Spleen (tissue), 11 donors: ENCODE data around the gene ANKRD16. TPM values are rescaled to one million over a fixed set of nuclear protein-coding genes. Genes with fewer than 3 reads are reported as not detected.

Source experiments
- DNase-seq: peaks from one replicate; pipeline ENCODE4 v3.0.0-alpha.2; 2020
- H3K27ac ChIP-seq, 8 donors: fragments of 200-600 bp; sonication (generic) in 7 of 8; 1 replicate in 4 of 8; 2 replicates in 4 of 8; pipeline versions ENCODE4 v1.5.0 to v1.8.0; 2016 to 2021; ENCODE audit warnings: inconsistent platforms in 4 of 8, mild to moderate bottlenecking in 4 of 8, moderate library complexity in 1 of 8
- H3K27me3 ChIP-seq, 7 donors: fragments of 200-600 bp; sonication (generic) in 6 of 7; replicated peaks in 1 of 7; 1 replicate in 4 of 7; 2 replicates in 3 of 7; pipeline versions ENCODE4 v1.5.0 to v1.8.0; 2016 to 2021; ENCODE audit warnings: inconsistent platforms in 3 of 7, mild to moderate bottlenecking in 1 of 7
- H3K36me3 ChIP-seq, 6 donors: fragments of 200-600 bp; sonication (generic) in 5 of 6; 1 replicate in 4 of 6; 2 replicates in 2 of 6; pipeline versions ENCODE4 v1.5.0 to v1.8.0; 2016 to 2021; ENCODE audit warnings: inconsistent platforms in 2 of 6
- H3K4me1 ChIP-seq, 6 donors: fragments of 200-600 bp; sonication (generic) in 5 of 6; 1 replicate in 3 of 6; 2 replicates in 3 of 6; pipeline versions ENCODE4 v1.5.0 to v1.8.0; 2016 to 2021; ENCODE audit warnings: inconsistent platforms in 3 of 6
- H3K4me3 ChIP-seq, 8 donors: fragments of 200-600 bp; sonication (generic) in 7 of 8; 1 replicate in 4 of 8; 2 replicates in 4 of 8; pipeline versions ENCODE4 v1.5.0 to v1.8.0; 2016 to 2021; ENCODE audit warnings: inconsistent platforms in 4 of 8, mild to moderate bottlenecking in 4 of 8, moderate library complexity in 2 of 8
- H3K9me3 ChIP-seq, 8 donors: fragments of 200-600 bp; sonication (generic) in 7 of 8; 1 replicate in 4 of 8; 2 replicates in 4 of 8; pipeline versions ENCODE4 v1.5.0 to v1.8.0; 2016 to 2021; ENCODE audit warnings: inconsistent platforms in 4 of 8
- POLR2A ChIP-seq, 3 donors: fragments of 450-650 bp; IDR thresholded peaks; one replicate each; pipeline ENCODE4 v1.5.1; 2017; ENCODE audit warnings: antibody characterized with exemption in 3 of 3, mild to moderate bottlenecking in 1 of 3
- POLR2AphosphoS5 ChIP-seq, 3 donors: sonication (generic); formaldehyde crosslinking; IDR thresholded peaks; one replicate each; pipeline ENCODE4 v1.5.1; 2017; ENCODE audit warnings: antibody characterized with exemption in 3 of 3
- WGBS, 5 donors: extraction: QIAGEN DNeasy Blood & Tissue Kit in 3 of 5; methylation state at CpG; one replicate each; pipeline versions ENCODE4 v1.1.5 to v1.1.7; 2013 to 2018; 5-methylcytosine and 5-hydroxymethylcytosine counted together
- intact Hi-C: fragments of 100-400 bp; cut with DNase I; formaldehyde crosslinking; loops from one replicate; pipeline ENCODE4 v1.15.0; 2023; ENCODE audit warnings: low total_unique reads
- polyA plus RNA-seq, 3 donors: library from polyadenylated mRNA; stranded (reverse); fragments of 200-250 nt; gene quantifications; one replicate each; pipeline ENCODE4 v1.2.1, GENCODE V29; 2013
- total RNA-seq, 7 donors: library from RNA; depleted of rRNA in 3 of 7; stranded (reverse); fragments of >200 nt in 3 of 7; fragmentation: NEBNext Ultra II Directional in 4 of 7; extraction: Animal tissue kit (Norgen Biotek cat#: 25700) in 4 of 7; gene quantifications; one replicate each; pipeline versions ENCODE4 v1.1.0 to v1.2.1, GENCODE V29; 2016 to 2021
- TF ChIP-seq, protein P1 (sequence below), 11 experiments: fragments of 200-600 bp in 7 of 11; fragments of 450-650 bp in 4 of 11; sonication (generic) in 4 of 11; IDR thresholded peaks in 8 of 11; conservative IDR thresholded peaks in 3 of 11; 1 replicate in 7 of 11; 2 replicates in 4 of 11; pipeline versions ENCODE4 v1.4.0 to v1.8.0; 2016 to 2021; ENCODE audit warnings: antibody characterized with exemption in 11 of 11, inconsistent platforms in 4 of 11, mild to moderate bottlenecking in 1 of 11
- donor health status: healthy with polysubstance abuse.
- donor health status: DM: no; HTN: no; CAD: no; lungs with moderate emphysema.
- donor health status: DM: no; HTN: no; CAD: no.
- donor health status: Bipolar disorder and iron deficiency.
- donor health status: healthy.
- donor health status: DM: no; HTN: no; CAD: no.
- donor health status: DM: yes; HTN: yes; CAD: no.

Gene ANKRD16
- total and polyA plus RNA-seq, 10 donors: 2.7 to 10.5 (median 6.3) TPM

GRCh38 chr10:5929442-5929841 lies 39.7 kb upstream of the ANKRD16 start:
- Histone ChIP-seq H3K27me3 (no peaks in the 10 kb centered on the region), H3K4me1 (no peaks in the 10 kb centered on the region), H3K36me3 (peaks cover 5 to 100% (median 75%) of the 10 kb centered on the region in 6 donors), H3K4me3 (no peak overlapping the region), H3K27ac (no peak overlapping the region), H3K9me3 (no peaks in the 10 kb centered on the region)
- TF ChIP-seq POLR2A (IDR thresholded peaks at IDR 0.05): no peak
- no peak for TF ChIP-seq POLR2AphosphoS5 (IDR thresholded peaks at IDR 0.05)
- TF ChIP-seq, protein P1, sequence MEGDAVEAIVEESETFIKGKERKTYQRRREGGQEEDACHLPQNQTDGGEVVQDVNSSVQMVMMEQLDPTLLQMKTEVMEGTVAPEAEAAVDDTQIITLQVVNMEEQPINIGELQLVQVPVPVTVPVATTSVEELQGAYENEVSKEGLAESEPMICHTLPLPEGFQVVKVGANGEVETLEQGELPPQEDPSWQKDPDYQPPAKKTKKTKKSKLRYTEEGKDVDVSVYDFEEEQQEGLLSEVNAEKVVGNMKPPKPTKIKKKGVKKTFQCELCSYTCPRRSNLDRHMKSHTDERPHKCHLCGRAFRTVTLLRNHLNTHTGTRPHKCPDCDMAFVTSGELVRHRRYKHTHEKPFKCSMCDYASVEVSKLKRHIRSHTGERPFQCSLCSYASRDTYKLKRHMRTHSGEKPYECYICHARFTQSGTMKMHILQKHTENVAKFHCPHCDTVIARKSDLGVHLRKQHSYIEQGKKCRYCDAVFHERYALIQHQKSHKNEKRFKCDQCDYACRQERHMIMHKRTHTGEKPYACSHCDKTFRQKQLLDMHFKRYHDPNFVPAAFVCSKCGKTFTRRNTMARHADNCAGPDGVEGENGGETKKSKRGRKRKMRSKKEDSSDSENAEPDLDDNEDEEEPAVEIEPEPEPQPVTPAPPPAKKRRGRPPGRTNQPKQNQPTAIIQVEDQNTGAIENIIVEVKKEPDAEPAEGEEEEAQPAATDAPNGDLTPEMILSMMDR (IDR thresholded peaks at IDR 0.05 in 8 of 11, conservative IDR thresholded peaks at IDR 0.05 in 3 of 11): no peak
- intact Hi-C loops: no loop called here
- WGBS, 5 donors: 83 to 92% (median 89%) methylated on average over 8 of the region's 8 CpGs
- DNase-seq: no peak

DNA sequence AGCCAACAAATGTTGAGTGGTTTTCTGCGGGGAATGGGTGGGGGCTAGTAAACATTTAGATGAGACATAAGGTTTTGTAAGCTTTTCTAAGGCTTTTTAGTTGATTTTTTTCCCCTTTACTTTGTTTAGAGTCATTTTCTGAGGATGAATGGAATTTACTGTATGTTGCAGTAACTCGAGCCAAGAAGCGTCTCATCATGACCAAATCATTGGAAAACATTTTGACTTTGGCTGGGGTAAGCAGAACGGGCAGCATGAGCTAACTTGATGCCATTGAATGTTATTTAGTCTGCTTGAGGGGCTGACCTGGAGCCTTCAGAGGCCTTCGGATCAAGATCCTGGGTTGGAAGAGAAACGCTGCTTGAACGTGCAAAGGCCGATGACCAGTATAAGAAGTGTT lies 37.6 kb upstream of the ANKRD16 start:
- DNase-seq: no peak
- H3K4me3 ChIP-seq: no peak overlapping the region
- intact Hi-C loops: no loop called here
- WGBS, 5 donors: 91 to 97% (median 97%) methylated on average over 8 of the region's 8 CpGs
- H3K27ac ChIP-seq: no peak overlapping the region
- no peaks in the 10 kb centered on the region for H3K4me1 ChIP-seq
- no peaks in the 10 kb centered on the region for H3K9me3 ChIP-seq
- no peak for TF ChIP-seq POLR2A (IDR thresholded peaks at IDR 0.05)
- TF ChIP-seq POLR2AphosphoS5 (IDR thresholded peaks at IDR 0.05): no peak
- TF ChIP-seq, protein P1 (IDR thresholded peaks at IDR 0.05 in 8 of 11, conservative IDR thresholded peaks at IDR 0.05 in 3 of 11): no peak
- H3K27me3 ChIP-seq: no peaks in the 10 kb centered on the region
- peaks cover 8 to 100% (median 93%) of the 10 kb centered on the region in 6 donors for H3K36me3 ChIP-seq

DNA sequence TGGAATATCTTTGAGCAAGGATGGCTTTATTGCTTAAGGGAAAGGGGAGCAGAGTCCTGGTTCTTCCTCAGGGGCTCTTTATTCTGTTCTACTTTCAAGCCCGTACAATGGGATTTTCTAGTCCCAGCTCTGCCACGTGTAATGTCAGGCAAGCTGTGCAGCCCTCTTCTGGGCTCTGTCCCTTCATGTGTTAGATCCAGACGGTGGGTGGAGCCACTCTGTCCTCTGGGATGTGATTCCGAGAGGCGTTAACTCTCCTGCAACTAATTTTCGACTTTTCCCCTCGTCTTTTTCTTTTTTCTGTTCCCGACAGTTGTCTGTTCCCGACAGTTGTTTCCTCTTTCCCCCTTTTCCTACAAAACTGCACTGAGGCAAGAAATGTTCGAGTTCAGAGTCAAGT lies 35.2 kb upstream of the ANKRD16 start:
- TF ChIP-seq POLR2A (IDR thresholded peaks at IDR 0.05) (no peak), POLR2AphosphoS5 (IDR thresholded peaks at IDR 0.05) (no peak)
- TF ChIP-seq, protein P1 (IDR thresholded peaks at IDR 0.05 in 8 of 11, conservative IDR thresholded peaks at IDR 0.05 in 3 of 11): no peak
- 88 to 97% (median 94%) methylated on average over 10 of the region's 10 CpGs for WGBS, 5 donors
- peaks cover 8 to 100% (median 99%) of the 10 kb centered on the region in 6 donors for H3K36me3 ChIP-seq
- H3K9me3 ChIP-seq: no peaks in the 10 kb centered on the region
- intact Hi-C loops: no loop called here
- H3K4me3 ChIP-seq: no peak overlapping the region
- no peaks in the 10 kb centered on the region for H3K4me1 ChIP-seq
- DNase-seq: no peak
- H3K27ac ChIP-seq: no peak overlapping the region
- H3K27me3 ChIP-seq: no peaks in the 10 kb centered on the region

GRCh38 chr10:5921746-5922145 lies 32.1 kb upstream of the ANKRD16 start:
- H3K27me3 ChIP-seq: no peaks in the 10 kb centered on the region
- TF ChIP-seq, protein P1 (IDR thresholded peaks at IDR 0.05 in 8 of 11, conservative IDR thresholded peaks at IDR 0.05 in 3 of 11): no peak
- TF ChIP-seq POLR2AphosphoS5 (IDR thresholded peaks at IDR 0.05): no peak
- TF ChIP-seq POLR2A (IDR thresholded peaks at IDR 0.05): no peak
- no peaks in the 10 kb centered on the region for H3K9me3 ChIP-seq
- H3K36me3 ChIP-seq: peaks cover 8 to 100% (median 95%) of the 10 kb centered on the region in 6 donors
- DNase-seq: no peak
- 92 to 98% (median 94%) methylated on average over 5 of the region's 5 CpGs for WGBS, 5 donors
- H3K27ac ChIP-seq: no peak overlapping the region
- no peak overlapping the region for H3K4me3 ChIP-seq
- intact Hi-C loops: no loop called here
- H3K4me1 ChIP-seq: no peaks in the 10 kb centered on the region
